Measurements from ENCODE around the gene ABCC8.
"Not testable (repeated sequence)": the region's sequence is repeated elsewhere in the genome, so short reads cannot be mapped to it uniquely, and the experiment has no call there.

ABCC8 gene

GRCh38 chr11:17463546-17464174 is 13.0 kb downstream of the ABCC8 start:
- DNase-seq = no peak

GRCh38 chr11:17462940-17463339 is 13.7 kb downstream of the ABCC8 start:
- no peak for DNase-seq

- no peak for DNase-seq
Measured at GRCh38 chr11:17460406-17460805, 16.2 kb downstream of the ABCC8 start.

GRCh38 chr11:17459236-17459896 is 17.3 kb downstream of the ABCC8 start:
- no peak for DNase-seq

GRCh38 chr11:17458268-17458667 is 18.4 kb downstream of the ABCC8 start:
- no peak for DNase-seq

GRCh38 chr11:17457396-17458173 is 19.1 kb downstream of the ABCC8 start:
- DNase-seq = peak; percentile 11 to 37

GRCh38 chr11:17452668-17453067 is 24.0 kb downstream of the ABCC8 start:
- no peak for DNase-seq

GRCh38 chr11:17449158-17449557 is 27.5 kb downstream of the ABCC8 start:
- peak; percentile 88 to 93 for DNase-seq

GRCh38 chr11:17446482-17446881 is 30.2 kb downstream of the ABCC8 start:
- DNase-seq = no peak

- no peak for DNase-seq
Measured at GRCh38 chr11:17445240-17445795, 31.3 kb downstream of the ABCC8 start.

- peak; percentile 97 to 99 for DNase-seq
Measured at GRCh38 chr11:17443926-17444690, 32.5 kb downstream of the ABCC8 start.

- peak in 1 of 2 experiments; percentile 47 for DNase-seq
Measured at GRCh38 chr11:17443423-17443822, 33.2 kb downstream of the ABCC8 start.

GRCh38 chr11:17443000-17443399 is 33.6 kb downstream of the ABCC8 start:
- DNase-seq = peak; percentile 32 to 47

- DNase-seq = peak; percentile 71 to 90
Measured at GRCh38 chr11:17439316-17439782, 37.3 kb downstream of the ABCC8 start.

- no peak for DNase-seq
Measured at GRCh38 chr11:17437366-17437765, 39.3 kb downstream of the ABCC8 start.

GRCh38 chr11:17434108-17434507 is 42.5 kb downstream of the ABCC8 start:
- peak; percentile 72 to 93 for DNase-seq

GRCh38 chr11:17432002-17432401 is 44.6 kb downstream of the ABCC8 start:
- peak; percentile 67 to 89 for DNase-seq

- DNase-seq = peak in 1 of 2 experiments; percentile 49
Measured at GRCh38 chr11:17431139-17431538, 45.5 kb downstream of the ABCC8 start.

GRCh38 chr11:17430616-17431015 is 46.0 kb downstream of the ABCC8 start:
- DNase-seq = no peak

- peak in 1 of 2 experiments; percentile 57 for DNase-seq
Measured at GRCh38 chr11:17428925-17429324, 47.7 kb downstream of the ABCC8 start.

- no peak for DNase-seq
Measured at GRCh38 chr11:17428261-17428660, 48.4 kb downstream of the ABCC8 start.

- not testable (repeated sequence) for DNase-seq
Measured at GRCh38 chr11:17426233-17426632, 50.4 kb downstream of the ABCC8 start.
